Peyer's patch (tissue), 4 donors: ENCODE measurements around the gene TMEM235. TPM values are rescaled to one million over a fixed set of nuclear protein-coding genes. Genes with fewer than 3 reads are reported as not detected.

Source experiments
- DNase-seq, 3 donors: peaks; one replicate each; pipeline ENCODE4 v3.0.0-alpha.2; 2017 to 2019
- H3K27ac ChIP-seq, 4 donors: fragments of 200-600 bp; sonication (generic); one replicate each; pipeline ENCODE4 v1.5.1; 2016 to 2019
- H3K27me3 ChIP-seq, 2 donors: fragments of 200-600 bp; sonication (generic); one replicate each; pipeline ENCODE4 v1.5.1; 2019
- H3K36me3 ChIP-seq, 3 donors: fragments of 200-600 bp; sonication (generic); one replicate each; pipeline ENCODE4 v1.5.1; 2016 to 2019
- H3K4me1 ChIP-seq, 4 donors: fragments of 200-600 bp; sonication (generic); one replicate each; pipeline ENCODE4 v1.5.1; 2016 to 2019
- H3K4me3 ChIP-seq, 4 donors: fragments of 200-600 bp; sonication (generic); 1 replicate in 3 of 4; 2 replicates in 1 of 4; pipeline ENCODE4 v1.5.1; 2016 to 2019; ENCODE audit warnings: mild to moderate bottlenecking in 1 of 4
- H3K9me3 ChIP-seq, 4 donors: fragments of 200-600 bp; sonication (generic); one replicate each; pipeline ENCODE4 v1.5.1; 2016 to 2019; ENCODE audit warnings: mild to moderate bottlenecking in 1 of 4
- POLR2A ChIP-seq, 2 donors: fragments of 450-650 bp; IDR thresholded peaks; one replicate each; pipeline ENCODE4 v1.5.1; 2017; ENCODE audit warnings: antibody characterized with exemption in 2 of 2, mild to moderate bottlenecking in 2 of 2, moderate library complexity in 2 of 2
- total RNA-seq, 4 donors: library from RNA; depleted of rRNA; stranded (reverse); fragments of >200 nt; gene quantifications; one replicate each; pipeline ENCODE4 v1.1.0, GENCODE V29; 2016
- TF ChIP-seq, protein P1 (sequence below), 6 experiments: fragments of 450-650 bp in 4 of 6; fragments of 200-600 bp in 2 of 6; sonication (generic) in 1 of 6; IDR thresholded peaks; one replicate each; pipeline ENCODE4 v1.5.1; 2017 to 2019; ENCODE audit warnings: antibody characterized with exemption in 6 of 6, mild to moderate bottlenecking in 3 of 6, moderate library complexity in 1 of 6

The TMEM235 gene
- not detected for total RNA-seq

DNA sequence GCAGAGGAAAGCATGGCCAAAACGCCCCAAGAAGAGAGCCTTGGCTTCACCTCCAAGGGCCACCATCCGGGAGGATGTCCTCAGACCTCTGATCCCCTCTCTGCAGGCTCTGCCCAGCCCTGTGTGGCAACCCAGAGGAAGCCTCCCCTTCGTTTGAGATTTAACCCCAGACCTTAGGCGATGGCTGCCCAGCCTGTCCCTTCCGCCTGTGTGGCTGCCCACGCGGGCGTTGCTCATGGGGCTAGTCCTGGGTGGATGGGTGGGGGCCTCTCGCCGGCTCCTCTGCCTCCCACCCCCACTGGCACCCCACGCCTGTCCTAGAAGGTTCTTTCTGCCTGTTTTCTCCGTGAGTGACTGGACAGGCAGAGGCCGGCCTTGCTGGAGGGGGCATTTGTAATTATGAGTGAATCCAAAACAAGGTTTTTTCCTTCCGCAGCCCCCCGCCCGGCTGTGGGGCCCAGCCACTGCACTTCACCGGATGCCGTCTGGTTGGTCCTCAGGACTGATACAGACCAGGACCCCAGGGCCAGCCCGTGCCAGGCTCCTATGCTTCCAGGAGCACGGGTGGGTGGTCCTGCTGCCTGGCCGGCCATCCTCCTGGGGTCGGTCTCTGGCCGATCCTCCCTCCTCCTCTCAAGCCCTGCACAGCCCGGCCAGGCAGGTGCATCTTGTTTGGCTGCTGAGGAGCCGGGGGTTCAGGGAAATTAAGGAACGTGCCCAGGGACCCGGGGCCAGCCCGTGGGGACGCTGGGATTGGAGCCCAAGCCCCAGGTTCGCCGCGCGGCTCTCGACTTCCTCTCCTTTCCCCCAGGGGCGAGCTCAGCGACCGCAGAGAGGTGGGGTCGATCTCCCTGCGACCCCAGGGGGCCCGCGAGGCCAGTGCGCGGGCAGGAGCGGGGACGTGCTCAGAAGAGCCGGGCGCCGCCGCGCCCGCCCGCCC is at the start of gene TMEM235:
TMEM235 (plus strand) TSS at position 636 of the 940 bp plus-strand sequence. CDS start 393 bp downstream, outside the sequence.
- TF ChIP-seq POLR2A (IDR thresholded peaks at IDR 0.05), result no peak
- H3K4me3 ChIP-seq, result peak within 1 kb of the TSS in 2 of 4 donors; percentile 12 to 19
- H3K27me3 ChIP-seq, result peaks cover 0 to 14% of the 10 kb centered on the region in 2 donors
- no peaks in the 10 kb centered on the region for H3K36me3 ChIP-seq
- DNase-seq, result no peak
- H3K27ac ChIP-seq, result no peak within 1 kb of the TSS
- H3K4me1 ChIP-seq, result peaks cover 0 to 9% (median 3%) of the 10 kb centered on the region in 4 donors
- no peaks in the 10 kb centered on the region for H3K9me3 ChIP-seq

DNA sequence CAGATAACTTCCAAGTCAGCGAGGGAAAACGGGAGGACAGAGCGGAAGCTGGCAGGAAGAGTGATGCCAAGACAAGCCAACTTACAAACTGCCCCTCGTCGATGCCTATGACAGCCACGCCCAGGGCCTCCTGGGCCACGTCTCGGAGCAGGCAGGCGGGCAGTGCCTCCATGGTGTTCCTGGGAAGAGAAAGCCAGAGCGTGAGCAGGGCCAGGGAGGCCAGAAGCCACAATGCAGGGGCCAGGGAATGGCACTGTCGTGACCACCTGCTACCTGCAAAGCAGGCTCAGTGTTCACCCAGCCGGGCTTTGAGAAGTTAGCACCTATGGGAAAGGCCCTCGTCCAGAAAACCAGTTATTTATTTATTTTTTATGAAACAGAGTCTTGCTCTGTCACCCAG is 48.9 kb upstream of the TMEM235 start:
- H3K4me1 ChIP-seq, result peaks cover 0 to 30% (median 5%) of the 10 kb centered on the region in 4 donors
- no peaks in the 10 kb centered on the region for H3K36me3 ChIP-seq
- TF ChIP-seq, protein P1, sequence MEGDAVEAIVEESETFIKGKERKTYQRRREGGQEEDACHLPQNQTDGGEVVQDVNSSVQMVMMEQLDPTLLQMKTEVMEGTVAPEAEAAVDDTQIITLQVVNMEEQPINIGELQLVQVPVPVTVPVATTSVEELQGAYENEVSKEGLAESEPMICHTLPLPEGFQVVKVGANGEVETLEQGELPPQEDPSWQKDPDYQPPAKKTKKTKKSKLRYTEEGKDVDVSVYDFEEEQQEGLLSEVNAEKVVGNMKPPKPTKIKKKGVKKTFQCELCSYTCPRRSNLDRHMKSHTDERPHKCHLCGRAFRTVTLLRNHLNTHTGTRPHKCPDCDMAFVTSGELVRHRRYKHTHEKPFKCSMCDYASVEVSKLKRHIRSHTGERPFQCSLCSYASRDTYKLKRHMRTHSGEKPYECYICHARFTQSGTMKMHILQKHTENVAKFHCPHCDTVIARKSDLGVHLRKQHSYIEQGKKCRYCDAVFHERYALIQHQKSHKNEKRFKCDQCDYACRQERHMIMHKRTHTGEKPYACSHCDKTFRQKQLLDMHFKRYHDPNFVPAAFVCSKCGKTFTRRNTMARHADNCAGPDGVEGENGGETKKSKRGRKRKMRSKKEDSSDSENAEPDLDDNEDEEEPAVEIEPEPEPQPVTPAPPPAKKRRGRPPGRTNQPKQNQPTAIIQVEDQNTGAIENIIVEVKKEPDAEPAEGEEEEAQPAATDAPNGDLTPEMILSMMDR (IDR thresholded peaks at IDR 0.05), result no peak
- TF ChIP-seq POLR2A (IDR thresholded peaks at IDR 0.05), result no peak
- no peak overlapping the region for H3K27ac ChIP-seq
- DNase-seq, result no peak
- no peak overlapping the region for H3K4me3 ChIP-seq
- H3K27me3 ChIP-seq, result no peaks in the 10 kb centered on the region
- H3K9me3 ChIP-seq, result no peaks in the 10 kb centered on the region

DNA sequence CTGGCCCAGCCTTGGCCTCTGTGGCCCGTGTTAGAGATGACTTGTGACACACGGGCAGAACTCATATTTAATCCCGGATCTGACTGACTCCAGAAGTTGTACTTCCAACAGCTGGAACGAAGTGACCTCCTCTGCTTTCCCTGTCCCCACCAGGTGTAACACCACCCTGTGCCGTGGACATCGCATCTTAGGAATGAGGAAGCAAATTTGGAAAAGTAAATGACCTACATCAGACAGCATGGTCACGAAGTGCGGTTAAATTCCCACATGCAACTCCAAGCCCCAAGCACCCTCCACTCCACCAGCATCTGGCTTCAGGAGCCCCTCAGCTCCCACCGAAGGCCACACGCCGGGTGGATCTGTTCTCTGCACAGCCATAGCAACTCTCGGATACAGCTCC is 47.5 kb upstream of the TMEM235 start:
- no peak overlapping the region for H3K27ac ChIP-seq
- H3K36me3 ChIP-seq, result no peaks in the 10 kb centered on the region
- no peaks in the 10 kb centered on the region for H3K27me3 ChIP-seq
- TF ChIP-seq, protein P1 (IDR thresholded peaks at IDR 0.05), result no peak
- no peak for TF ChIP-seq POLR2A (IDR thresholded peaks at IDR 0.05)
- H3K4me1 ChIP-seq, result peaks cover 0 to 40% (median 5%) of the 10 kb centered on the region in 4 donors
- no peak for DNase-seq
- H3K9me3 ChIP-seq, result no peaks in the 10 kb centered on the region
- H3K4me3 ChIP-seq, result no peak overlapping the region

DNA sequence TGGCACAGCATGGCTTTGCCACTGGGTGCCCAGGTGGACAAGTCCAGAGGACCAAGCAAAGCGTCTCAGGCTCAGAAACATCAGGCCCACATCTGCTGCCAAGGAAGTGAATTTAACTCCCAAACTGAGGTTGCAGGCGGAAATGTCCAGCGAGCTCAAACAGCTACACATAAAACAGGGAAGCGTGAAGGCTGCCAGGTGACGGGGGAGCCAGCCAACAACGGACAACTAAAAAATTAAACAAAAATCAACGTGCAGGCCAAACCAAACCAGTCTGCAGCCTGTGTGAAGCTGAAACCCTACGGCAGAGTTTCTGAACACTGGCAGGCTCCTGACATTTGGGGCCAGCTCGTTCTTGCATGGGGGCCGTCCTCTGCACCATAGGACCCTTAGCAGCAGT is 47.1 kb upstream of the TMEM235 start:
- no peak for DNase-seq
- H3K36me3 ChIP-seq, result no peaks in the 10 kb centered on the region
- peaks cover 0 to 40% (median 5%) of the 10 kb centered on the region in 4 donors for H3K4me1 ChIP-seq
- H3K4me3 ChIP-seq, result no peak overlapping the region
- TF ChIP-seq, protein P1 (IDR thresholded peaks at IDR 0.05), result no peak
- TF ChIP-seq POLR2A (IDR thresholded peaks at IDR 0.05), result no peak
- H3K27me3 ChIP-seq, result no peaks in the 10 kb centered on the region
- H3K9me3 ChIP-seq, result no peaks in the 10 kb centered on the region
- H3K27ac ChIP-seq, result peak overlapping the region in 1 of 4 donors; percentile 9

DNA sequence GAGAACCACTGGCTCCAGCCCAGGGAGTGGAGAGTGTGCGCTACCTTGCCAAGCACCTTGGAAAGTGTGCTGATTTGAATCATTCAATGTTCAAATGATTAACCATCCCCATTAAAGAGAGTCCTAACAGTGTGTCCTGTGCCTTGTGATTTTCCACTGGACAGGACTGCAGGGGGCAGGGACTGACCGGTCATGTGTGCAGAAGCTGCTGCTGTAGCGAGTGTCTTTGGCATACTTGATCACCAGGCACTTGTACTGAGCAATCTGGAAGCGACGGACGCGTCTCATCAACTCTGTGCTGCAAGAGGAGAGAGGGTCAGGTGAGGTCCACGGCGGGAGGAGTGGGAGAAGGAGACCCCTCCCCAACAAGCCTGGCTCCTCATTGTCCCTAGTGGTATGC is 46.6 kb upstream of the TMEM235 start:
- TF ChIP-seq, protein P1 (IDR thresholded peaks at IDR 0.05), result no peak
- no peak for TF ChIP-seq POLR2A (IDR thresholded peaks at IDR 0.05)
- Histone ChIP-seq H3K36me3 (no peaks in the 10 kb centered on the region), H3K9me3 (no peaks in the 10 kb centered on the region), H3K4me1 (peaks cover 0 to 40% (median 5%) of the 10 kb centered on the region in 4 donors), H3K4me3 (no peak overlapping the region), H3K27me3 (no peaks in the 10 kb centered on the region), H3K27ac (peak overlapping the region in 2 of 4 donors; percentile 5 to 9)
- no peak for DNase-seq
